HG03558 (cell line): ENCODE results near the gene CYTH1.
"Not testable (repeated sequence)": the region's sequence is repeated elsewhere in the genome, so short reads cannot be mapped to it uniquely, and the experiment has no call there.

Experiments
- ATAC-seq: cut with Tn5 transposase; IDR thresholded peaks from one replicate; pipeline ENCODE4 v1.9.1; 2021; ENCODE audit warnings: moderate number of reproducible peaks; ENCODE audit not compliant: unreplicated experiment; ENCODE audit errors: extremely low read depth

The CYTH1 gene

DNA sequence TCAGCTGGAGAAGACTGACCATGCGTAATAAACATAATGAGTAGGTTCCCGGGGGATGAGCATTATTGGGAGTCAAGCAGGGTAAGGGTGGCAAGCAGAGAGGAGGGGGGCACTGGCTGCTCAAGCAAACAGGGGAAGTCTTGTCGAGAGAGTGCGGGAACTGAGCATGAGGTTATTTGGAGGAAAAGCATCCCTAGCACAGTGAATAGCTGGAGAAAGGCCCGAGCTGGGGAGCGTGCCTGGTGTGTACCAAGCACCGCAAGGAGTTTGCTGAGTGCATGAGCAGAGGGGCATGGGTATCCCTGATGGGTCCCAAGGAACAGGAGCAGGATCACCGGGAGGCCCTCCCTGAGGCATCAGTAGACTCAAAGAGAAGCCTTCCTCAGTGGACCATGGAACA is 17.2 kb downstream of the CYTH1 start:
- no peak for ATAC-seq

DNA sequence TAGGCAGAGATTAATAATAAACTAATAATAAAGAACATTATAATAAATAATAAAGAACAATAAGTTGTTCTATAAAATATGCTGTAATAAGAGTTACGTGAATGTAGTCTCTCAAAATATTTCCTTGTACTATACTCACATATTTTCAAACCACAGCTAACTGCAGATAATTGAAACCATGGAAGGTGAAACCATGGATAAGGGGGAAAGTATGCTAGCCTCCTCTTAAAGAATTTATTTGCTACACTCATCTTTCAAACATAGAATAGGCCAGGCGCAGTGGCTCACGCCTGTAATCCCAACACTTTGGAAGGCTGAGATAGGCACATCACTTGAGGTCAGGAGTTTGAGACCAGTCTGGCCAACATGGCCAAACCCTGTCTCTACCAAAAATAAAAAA is 18.5 kb downstream of the CYTH1 start:
- ATAC-seq: no peak

DNA sequence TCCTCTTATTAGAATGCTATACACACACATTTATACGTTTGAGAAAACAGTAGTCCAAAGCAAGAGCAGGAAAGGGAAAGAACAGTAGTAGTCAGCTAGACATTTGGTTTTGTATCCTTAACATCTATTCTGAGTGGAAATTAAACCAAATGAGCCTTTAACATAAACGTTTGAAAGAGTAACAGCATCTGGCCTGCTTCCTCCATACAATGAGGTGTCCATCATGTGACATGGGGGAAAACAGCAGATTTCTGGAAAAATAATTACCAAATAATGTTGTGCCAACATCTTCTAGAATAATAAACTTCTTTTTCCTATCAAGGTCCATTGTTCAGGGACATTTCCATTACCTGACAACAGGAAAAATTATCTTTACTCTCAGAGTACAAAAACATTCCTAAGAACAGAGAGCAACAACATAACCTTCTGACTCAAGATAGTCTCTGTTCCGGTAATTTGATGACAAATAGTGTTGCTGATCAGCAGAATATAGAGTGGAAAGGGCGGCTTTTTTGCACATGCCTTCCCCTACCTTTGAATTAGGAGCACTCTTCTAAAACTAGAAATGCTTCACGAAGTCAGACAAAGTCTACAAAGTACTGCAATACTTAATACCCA is 20.2 kb downstream of the CYTH1 start:
- no peak for ATAC-seq

DNA sequence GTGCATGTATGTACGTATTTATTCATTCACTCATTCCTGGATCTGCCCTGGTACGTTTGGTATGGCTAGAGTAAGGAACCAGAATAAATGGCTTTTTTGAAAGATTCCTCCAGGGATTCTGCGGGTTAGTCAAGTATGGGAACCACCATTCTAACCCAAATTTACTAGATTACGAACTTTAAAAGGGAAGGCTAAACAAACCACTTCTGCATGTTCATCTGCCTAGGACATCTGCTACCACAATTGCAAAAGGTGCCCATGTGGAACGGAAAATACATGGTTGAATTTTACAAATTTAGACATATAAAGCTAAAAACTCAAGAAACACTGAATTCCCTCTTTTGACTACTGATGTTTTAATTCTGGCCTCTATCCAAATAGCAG is 22.1 kb downstream of the CYTH1 start:
- no peak for ATAC-seq

DNA sequence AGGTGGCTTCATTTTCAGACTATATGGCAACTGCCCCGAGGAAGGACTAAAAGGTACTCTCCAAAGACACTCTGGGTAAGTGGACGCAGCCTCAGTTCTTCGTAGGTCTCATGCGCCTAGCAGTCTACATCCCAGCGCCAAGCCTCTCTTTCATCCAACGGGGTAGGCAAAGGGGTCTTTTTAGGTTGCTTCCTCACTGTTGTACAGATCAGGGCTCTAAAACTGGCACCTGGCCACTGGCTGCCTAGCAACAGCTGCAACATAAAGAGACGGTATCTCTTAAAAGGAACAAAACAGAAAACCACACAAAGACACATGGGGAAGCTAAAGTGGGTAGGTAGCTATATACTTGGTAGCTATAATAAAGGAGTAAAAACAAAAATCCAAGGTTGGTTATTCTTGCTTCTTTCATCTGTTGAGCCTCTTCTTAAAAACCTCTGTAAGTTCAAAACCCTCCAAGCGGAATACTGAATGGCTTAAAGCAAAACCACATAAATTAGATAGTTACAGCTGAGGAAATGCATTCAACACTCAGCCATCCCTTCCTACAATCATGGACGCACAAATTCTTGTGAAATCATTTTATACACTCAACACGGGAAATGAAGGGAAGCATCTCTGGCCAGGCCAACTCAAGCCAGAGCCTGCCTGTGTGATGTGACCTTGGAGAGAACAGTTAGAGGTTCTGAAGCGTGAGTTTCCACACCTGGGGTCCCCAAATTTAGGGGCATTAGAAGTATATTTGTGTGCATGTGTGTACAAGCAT is 22.7 kb downstream of the CYTH1 start:
- ATAC-seq: no peak

DNA sequence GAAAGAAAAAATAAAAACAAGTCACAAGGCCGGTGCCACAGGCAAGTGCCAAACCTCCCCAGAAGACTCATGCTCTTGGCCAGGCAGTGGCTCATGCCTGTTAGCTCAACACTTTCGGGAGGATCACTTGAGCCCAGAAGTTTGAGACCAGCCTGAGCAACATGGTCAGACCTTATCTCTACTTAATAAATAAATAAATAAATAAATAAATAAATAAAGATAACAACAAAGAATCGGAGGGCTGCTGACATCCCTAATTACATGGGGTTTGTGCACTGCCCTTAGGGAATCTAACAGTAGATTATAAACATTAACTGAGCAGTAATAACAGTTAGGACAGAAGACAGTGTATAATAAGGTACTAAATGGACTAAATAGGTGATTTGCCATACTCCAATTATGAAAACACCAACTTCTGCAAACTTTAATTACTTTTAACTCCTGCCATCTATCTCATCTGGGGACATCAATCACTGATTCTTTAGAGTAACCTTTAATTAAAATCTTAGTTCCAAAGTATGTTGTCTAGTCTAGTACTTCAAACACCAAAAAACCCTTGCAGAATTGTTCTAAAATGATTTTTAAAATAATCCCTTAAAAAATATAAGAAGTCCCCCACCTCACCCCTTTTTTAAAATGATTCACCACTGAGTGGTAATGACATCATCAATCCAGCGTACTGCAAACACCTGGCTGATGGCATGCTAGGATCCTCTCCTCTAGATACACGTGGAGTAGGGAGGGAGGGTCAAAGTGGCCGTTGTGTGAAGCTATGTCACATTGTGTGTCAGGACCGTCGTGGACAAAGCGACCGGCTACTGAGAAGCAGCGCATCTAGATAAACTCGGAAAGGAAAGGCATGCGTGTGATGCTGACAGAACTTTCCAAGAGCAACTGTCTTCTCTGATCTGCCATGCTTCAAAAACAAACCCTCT is 28.5 kb downstream of the CYTH1 start:
- ATAC-seq: no peak

DNA sequence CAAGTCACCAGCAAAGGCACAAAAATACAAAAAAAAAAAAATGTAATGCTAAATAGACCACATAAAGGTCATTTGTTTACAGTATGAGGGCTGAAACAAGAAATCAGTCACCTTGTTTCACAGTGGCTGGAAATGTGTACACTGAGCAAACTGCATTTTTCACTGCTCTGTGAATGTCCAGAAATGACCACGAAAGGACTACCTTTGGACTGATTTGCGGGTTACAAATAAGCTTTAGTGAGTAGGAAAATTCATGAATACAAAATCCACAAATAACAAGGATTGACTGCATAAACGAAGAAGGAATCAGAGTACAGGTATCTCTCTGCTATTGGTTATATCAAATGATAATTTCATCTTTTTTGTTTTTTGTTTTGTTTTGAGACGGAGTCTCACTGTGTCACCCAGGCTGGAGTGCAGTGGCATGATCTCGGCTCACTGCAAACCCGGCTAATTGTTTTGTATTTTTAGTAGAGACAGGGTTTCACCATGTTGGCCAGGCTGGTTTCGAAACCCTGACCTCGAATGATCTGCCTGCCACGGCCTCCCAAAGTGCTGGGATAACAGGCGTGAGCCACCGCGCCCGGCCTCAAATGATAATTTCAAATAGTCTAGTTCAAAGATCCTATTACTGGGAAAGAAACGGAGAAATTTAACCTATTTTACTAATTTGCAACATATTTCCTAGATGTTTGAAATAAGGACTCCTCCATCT is 30.5 kb downstream of the CYTH1 start:
- ATAC-seq: no peak

DNA sequence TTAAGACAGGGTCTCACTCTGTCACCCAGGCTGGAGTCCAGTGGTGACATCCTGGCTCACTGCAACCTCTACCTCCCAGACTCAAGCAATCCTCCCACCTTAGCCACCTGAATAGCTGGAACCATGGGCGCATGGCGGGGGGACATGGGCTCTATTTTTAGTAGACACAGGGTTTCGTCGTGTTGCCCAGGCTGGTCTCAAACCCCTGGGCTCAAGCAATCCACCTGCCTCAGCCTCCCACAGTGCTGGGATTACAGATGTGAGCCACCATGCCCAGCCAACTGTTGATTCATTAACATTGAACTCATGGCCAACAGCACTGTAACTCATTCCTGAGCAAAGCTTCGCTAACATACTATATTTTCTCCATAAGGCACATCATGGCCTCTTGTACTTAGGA is 31.1 kb downstream of the CYTH1 start:
- ATAC-seq: not testable (repeated sequence)

DNA sequence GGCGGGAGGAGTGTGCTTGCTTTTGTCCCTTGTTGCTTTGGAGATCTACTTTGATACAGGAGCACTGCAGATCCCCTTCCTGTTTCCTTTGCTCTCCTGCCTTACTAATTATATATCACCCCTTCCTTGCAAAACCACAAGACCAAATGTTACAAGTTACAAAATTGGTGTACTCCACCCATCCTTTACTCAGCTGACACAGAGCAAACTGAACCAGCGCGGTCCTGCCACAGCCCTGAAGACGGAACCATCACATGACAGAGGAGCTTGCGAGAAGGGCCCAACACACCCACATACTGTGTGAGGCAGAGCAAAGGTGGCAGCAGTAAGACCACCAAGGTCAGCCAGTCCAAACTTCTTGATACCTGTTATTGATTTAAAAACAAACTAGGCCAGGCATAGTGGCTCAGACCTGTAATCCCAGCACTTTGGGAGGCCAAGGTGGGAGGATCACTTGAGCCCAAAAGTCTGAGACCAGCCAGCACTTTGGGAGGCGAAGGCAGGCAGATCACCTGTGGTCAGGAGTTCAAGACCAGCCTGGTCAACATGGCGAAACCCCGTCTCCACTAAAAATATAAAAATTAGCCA is 33.2 kb downstream of the CYTH1 start:
- ATAC-seq: no peak

DNA sequence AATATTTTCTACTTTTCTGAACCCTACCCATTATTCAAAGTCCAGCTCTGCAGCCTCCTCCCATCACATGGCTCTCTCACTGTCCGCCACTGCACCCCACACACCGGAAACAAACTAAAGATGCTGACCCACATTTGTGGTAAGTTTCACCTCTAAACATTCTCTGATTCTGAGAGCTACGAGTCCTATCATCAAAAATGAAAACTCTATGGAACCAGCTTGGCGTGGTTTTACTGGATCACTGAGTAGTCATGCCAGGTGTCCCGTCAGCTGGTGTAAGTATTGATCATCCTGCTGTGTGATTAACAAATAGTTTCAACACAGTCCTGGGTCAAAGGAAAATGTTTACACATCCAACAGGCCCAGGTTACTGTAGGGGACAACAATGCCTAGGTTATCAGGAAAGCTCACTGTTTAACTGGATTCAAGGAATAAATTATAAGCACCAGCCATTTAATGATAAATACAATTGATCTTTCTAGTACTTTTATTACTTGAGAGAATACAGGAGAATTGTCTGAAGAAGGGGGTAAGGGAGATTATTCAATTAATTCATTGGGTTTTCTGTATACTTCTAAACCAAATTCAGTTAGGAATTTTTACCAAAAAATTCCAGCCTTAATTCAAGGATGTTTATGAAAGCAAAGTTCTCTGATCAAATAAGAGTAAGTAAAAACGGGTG is 33.9 kb downstream of the CYTH1 start:
- ATAC-seq: no peak

DNA sequence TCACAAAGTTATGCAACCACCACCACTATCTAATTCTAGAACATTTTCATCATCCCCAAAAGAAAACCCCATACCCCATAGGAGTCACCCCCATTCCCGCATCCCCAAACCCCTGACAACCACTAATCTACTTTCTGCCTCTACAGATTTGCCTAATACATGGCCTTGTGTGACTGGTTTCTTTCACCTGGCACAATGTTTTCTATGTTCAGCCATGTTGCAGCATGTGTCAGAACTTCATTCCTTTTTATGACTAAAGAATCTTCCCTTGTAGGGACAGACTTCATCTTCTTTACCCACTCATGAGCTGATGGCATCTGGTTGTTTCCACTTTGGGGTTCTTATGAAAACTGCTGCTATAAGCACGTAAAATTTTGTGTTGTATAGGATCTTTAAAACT is 34.6 kb downstream of the CYTH1 start:
- ATAC-seq: no peak

DNA sequence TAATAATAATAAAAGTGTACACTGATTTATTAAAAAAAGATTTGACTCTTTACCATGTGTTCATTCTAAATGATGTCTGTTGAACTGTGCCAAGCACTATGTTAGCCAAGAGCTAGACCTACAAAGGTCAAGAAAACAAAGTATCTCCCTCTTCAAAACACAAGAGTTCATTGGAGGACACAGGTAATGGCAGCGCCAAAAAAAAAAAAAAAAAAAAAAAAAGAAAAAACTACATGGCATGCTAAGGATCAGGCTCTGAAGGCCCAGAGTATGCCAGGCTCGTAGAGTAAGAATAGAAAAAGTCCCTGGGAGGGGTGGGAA is 35.2 kb downstream of the CYTH1 start:
- no peak for ATAC-seq

DNA sequence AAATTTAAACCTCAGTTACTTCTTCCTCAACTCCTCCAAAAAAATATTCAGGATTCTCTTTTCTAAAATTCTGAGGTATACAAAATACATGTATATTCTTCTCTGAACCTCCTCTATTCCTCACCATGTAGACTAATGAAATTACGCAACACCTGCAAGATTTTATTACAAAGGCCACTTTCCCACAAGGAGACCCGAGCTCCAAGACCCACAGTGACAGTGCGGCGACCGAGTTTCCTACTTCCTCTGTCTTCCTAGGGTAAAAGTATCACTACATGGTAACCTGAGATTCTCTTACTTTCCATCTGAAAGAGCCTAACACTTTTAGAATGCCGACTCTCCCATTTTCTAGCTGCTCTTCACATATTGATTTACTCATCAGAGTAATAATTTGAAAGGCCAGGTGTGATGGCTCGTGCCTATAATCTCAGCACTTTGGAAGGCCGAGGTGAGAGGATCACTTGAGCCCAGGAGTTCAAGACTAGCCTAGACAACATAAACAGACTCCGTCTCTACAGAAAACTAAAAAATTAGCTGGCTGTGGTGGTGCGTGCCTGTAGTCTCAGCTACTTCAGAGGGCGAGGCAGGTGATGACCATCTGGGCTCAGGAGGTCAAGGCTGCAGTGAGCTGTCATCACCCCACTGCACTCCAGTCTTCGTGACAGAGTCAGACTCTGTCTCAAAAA is 35.7 kb downstream of the CYTH1 start:
- no peak for ATAC-seq

DNA sequence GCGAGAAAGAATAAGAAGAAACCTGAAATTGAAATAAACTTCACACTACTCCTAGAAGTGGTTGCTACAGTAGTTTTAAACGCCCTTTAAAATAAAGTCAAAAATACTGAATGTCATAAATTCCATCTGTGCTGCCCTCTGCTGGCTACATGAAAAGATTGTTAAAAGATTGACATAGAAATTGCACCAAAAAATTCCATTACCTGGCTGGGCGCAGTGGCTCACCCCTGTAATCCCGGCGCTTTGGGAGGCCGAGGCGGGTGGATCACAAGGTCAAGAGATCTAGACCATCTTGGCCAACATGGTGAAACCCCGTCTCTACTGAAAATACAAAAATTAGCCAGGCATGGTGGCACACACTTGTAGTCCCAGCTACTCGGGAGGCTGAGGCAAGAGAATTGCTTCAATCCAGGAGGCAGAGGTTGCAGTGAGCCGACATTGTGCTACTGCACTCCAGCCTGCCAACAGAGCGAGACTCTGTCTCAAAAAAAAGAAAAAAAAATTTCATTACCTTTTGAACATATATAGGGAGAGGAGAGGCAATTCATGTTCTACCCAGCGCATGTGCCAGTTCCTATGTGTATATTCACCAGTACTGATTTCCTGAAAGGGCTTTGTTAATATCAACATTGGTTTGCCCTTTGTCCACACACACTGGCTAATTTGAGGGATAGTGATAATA is 36.5 kb downstream of the CYTH1 start:
- ATAC-seq: no peak

DNA sequence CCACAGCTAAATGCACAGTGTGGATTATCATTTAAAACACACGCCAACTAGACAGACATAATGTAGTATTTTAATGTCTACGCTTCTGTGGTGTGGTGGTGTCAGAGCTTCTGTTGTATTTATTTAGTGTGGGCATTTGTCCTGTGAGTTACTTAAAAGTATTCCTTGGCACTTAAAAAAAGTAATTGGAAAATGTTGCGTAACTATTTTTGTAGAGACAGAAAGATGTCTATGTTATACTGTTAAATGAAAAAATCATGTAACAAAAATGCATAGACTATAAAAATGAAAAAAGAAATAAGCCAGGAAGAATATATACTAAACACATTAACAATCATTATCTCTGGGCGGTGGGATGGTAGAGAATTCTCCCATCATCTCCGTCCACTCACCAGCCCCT is 39.2 kb downstream of the CYTH1 start:
- ATAC-seq: no peak

DNA sequence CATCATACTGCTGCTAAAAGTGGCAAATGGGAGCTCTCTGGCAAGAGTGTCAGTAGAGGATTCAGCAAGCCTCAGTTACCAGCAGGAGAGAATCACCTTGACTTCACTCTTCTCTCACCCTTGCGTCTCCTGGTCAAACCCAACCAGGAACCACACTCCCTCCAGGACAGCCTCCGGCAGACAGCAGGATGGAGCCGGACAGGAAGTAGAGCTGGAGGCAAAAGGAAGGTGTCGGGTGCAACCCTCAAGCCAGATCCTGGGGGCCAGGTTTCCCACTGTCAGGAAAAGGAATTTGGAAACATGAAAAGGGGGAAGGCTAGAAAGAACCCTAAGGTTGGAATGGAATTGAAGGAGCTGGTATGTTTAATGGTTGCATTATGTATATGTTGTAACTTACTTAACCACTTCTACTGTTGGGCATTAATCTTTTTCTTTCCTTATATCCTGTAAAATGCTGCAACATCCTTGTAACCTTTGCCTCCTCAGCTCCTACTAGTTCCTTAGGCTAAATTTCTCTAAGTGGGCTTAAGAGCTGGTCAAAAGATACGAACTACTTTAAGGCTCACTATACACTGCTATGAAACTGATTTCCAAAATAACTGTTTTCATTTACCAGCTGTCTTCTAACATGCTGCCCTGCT is 40.3 kb downstream of the CYTH1 start:
- no peak for ATAC-seq

DNA sequence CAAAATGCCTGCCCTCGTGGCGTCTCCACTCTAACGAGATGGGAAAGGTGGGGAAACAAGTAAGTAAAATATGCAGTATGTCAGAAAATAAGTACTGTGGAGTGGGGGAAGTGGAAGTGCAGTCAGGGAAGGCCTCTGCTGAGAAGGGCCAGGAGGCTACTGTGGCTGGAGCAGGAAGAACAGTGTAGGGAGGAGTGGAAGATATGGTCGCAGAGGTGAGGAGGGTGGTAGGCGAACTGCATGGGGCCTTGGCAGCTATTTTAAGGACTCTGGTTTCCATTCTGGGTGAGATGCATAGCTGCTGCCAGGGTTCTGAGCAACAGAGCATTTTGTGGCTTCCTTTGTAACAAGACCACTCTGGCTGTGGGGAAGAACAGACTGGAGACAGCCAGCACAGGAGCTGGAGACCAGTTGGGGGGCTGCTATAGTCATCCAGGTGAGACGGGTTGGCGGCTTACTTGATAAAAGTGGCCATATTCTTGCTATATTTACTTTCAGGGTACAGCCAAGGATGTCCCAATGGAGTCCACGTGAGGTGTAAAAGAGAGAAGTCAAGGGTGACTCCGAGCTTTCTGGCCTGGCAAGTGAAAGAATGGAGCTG is 42.6 kb downstream of the CYTH1 start:
- ATAC-seq: no peak

DNA sequence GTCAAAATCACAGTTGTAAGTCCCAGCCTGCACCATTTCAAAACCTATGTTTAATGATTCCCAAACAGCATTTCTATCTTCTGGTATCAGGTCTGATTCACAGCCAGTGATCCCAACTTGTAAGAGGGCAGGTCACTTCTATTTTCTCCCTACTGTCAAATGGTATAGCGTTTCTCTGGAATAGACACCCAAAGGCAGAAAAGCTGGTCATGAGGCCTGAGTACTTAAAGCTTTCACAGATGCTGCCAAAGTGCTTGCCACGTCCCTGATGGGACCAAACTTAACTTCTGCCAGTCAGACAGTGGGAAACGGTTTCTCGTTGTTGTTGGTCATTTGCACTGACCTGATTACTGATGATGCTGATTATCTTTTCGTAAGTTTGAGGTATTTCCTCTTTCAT is 43.4 kb downstream of the CYTH1 start:
- no peak for ATAC-seq
